GM21381 (cell line): Measurements from ENCODE around the gene SLC10A2.

Source experiments
- ATAC-seq: cut with Tn5 transposase; IDR thresholded peaks from one replicate; pipeline ENCODE4 v1.9.1; 2021; ENCODE audit warnings: mild to moderate bottlenecking, moderate library complexity; ENCODE audit not compliant: unreplicated experiment

The SLC10A2 gene

GRCh38 chr13:103055166-103055565, 11.1 kb downstream of the SLC10A2 start:
- no peak for ATAC-seq

GRCh38 chr13:103046676-103047075, 19.5 kb downstream of the SLC10A2 start:
- no peak for ATAC-seq

- no peak for ATAC-seq
These were observed 22.2 kb downstream of the SLC10A2 start for GRCh38 chr13:103044056-103044455.

GRCh38 chr13:103040006-103040405, 26.2 kb downstream of the SLC10A2 start:
- ATAC-seq, result no peak

- no peak for ATAC-seq
These were observed 27.0 kb downstream of the SLC10A2 start for GRCh38 chr13:103039183-103039582.

GRCh38 chr13:103036268-103036667, 29.9 kb downstream of the SLC10A2 start:
- no peak for ATAC-seq

- ATAC-seq, result no peak
These were observed 32.2 kb downstream of the SLC10A2 start for GRCh38 chr13:103033999-103034398.

GRCh38 chr13:103031332-103031873, 34.8 kb downstream of the SLC10A2 start:
- ATAC-seq, result peak; percentile 75

- no peak for ATAC-seq
These were observed 35.4 kb downstream of the SLC10A2 start for GRCh38 chr13:103030776-103031175.

- no peak for ATAC-seq
These were observed 36.4 kb downstream of the SLC10A2 start for GRCh38 chr13:103029798-103030197.

GRCh38 chr13:103022336-103022735, 43.9 kb downstream of the SLC10A2 start:
- ATAC-seq, result no peak

GRCh38 chr13:103018556-103018955, 47.7 kb downstream of the SLC10A2 start:
- ATAC-seq, result no peak

GRCh38 chr13:103012646-103013045, 53.6 kb downstream of the SLC10A2 start:
- no peak for ATAC-seq

GRCh38 chr13:103009051-103009840, 57.0 kb downstream of the SLC10A2 start:
- no peak for ATAC-seq

- ATAC-seq, result peak; percentile 21
These were observed 58.8 kb downstream of the SLC10A2 start for GRCh38 chr13:103007427-103007762.

- peak; percentile 94 for ATAC-seq
These were observed 59.4 kb downstream of the SLC10A2 start for GRCh38 chr13:103006641-103007426.

- ATAC-seq, result no peak
These were observed 61.4 kb downstream of the SLC10A2 start for GRCh38 chr13:103004661-103005345.

- no peak for ATAC-seq
These were observed 62.6 kb downstream of the SLC10A2 start for GRCh38 chr13:103003631-103004030.

- ATAC-seq, result no peak
These were observed 63.9 kb downstream of the SLC10A2 start for GRCh38 chr13:103002279-103002678.

- ATAC-seq, result no peak
These were observed 66.1 kb downstream of the SLC10A2 start for GRCh38 chr13:103000157-103000556.

- no peak for ATAC-seq
These were observed 66.7 kb downstream of the SLC10A2 start for GRCh38 chr13:102999499-102999898.
